ENCODE measurements around the gene TCF7. TPM values are rescaled to one million over a fixed set of nuclear protein-coding genes. Genes with fewer than 3 reads are reported as not detected.

TCF7 gene
- 1 to 10 TPM in 1 of 2 donors, under 1 TPM in 1; 0.69 to 3.3 TPM for total RNA-seq

DNA sequence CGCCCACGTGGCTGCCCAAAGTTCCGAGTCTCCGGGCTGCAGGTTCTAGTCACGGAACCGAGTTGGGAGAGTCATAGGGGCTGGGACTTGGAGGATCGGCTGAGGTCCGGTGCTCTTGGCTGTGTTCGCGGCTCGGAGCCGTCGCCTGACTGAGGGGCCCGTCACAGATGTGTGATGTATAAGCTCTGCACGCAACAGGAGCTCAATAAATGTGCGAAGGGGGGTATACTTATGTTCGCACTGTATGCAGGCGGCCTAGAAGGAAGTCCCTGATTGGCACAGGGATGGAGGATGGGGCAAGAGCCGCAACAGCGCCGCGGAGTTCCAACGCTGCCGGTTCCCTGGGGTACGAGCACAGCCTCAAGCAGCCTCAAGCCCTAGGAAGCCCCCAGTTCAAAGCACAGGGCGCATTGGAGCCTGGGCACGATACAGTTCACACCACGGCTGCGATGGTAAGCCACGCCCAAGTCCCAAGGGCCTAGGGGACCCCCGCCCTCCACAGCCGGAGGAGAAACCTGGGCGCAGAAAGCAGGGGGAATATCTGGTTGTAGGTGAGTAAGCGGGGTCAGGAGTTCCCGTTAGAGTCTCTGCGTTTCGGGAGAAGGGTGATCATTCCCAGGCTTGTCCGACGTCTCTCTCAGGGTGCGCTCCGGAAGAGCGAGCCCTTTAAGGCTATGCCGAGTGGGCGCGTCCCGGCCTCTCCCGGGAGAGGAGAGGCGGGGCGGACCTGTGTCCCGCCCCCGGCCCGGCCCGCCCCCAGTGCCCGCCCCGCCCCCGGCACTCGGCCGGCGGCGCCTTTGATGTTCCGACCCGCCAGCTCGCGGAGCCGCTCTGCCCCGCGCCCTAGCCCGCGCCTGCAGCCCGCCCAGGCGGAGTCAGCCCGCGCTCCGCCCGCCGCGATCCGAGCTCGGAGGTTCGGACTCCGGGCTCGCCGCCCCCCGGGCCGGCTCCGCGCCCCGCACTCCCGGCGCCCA lies at the start of gene TCF7:
Gene TCF7, plus strand, starts transcription at position 780 of the 974 bp plus-strand sequence. CDS start 226 bp downstream, outside the sequence.

GRCh38 chr5:134176511-134177368 lies 62.3 kb downstream of the TCF7 start, which contains the start of gene SKP1:
TSS of gene SKP1 (minus strand) at chr5:134176950. CDS start at chr5:134174022, 2,928 bp downstream.

Small RNA genes within 50 kb of the gene (small RNA-seq; reads per million reads assigned to genes)
- gene AC008608.1, result 0 reads per million in 2 donors

Other genes with a start within 250 kb of the TCF7 start
- 10 to 100 TPM; 80.6 to 93.9 TPM for gene C5orf15, start 146.1 kb upstream of the TCF7 start, total RNA-seq
- 100 to 1,000 TPM; 453 to 651 TPM for gene VDAC1, start 109.7 kb upstream of the TCF7 start, total RNA-seq
- 100 to 1,000 TPM; 162 to 170 TPM for gene SKP1, start 62.3 kb downstream of the TCF7 start, total RNA-seq
- 10 to 100 TPM; 66.9 to 78.1 TPM for gene PPP2CA, start 111.4 kb downstream of the TCF7 start, total RNA-seq

Measured in melanocyte of skin (primary cell).